ENCODE data around the gene ESAM.

- TF ChIP-seq, protein P1, sequence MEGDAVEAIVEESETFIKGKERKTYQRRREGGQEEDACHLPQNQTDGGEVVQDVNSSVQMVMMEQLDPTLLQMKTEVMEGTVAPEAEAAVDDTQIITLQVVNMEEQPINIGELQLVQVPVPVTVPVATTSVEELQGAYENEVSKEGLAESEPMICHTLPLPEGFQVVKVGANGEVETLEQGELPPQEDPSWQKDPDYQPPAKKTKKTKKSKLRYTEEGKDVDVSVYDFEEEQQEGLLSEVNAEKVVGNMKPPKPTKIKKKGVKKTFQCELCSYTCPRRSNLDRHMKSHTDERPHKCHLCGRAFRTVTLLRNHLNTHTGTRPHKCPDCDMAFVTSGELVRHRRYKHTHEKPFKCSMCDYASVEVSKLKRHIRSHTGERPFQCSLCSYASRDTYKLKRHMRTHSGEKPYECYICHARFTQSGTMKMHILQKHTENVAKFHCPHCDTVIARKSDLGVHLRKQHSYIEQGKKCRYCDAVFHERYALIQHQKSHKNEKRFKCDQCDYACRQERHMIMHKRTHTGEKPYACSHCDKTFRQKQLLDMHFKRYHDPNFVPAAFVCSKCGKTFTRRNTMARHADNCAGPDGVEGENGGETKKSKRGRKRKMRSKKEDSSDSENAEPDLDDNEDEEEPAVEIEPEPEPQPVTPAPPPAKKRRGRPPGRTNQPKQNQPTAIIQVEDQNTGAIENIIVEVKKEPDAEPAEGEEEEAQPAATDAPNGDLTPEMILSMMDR (conservative IDR thresholded peaks at IDR 0.05; ENCODE audit: low read depth, low read length): no peak
- TF ChIP-seq EZH2phosphoT487 (IDR thresholded peaks at IDR 0.05; ENCODE audit: borderline replicate concordance, low read length): no peak
Measured at GRCh38 chr11:124751391-124751740, 10.7 kb downstream of the ESAM start.

Data from PC-3 (cell line).